ENCODE measurements around the gene KRTAP4-7.

Gene KRTAP4-7

DNA sequence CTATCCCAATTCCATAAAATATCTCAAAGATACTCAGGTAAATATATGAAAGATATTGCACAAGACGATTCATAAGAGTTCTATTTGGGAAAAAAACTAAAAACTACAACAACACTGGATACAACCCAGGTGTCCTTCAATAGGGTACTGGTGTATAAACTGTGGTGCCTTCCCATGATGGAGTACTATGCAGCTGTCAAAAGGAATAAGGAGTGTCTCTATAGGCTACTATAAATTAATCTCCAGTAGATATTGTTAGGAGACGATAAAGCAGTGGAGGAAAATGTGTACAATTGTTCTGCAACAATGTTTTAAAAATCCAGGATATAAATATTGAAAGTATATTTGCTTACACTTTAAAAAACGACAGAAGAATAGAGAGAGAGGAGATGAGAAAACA lies 42.5 kb downstream of the KRTAP4-7 start:
- H3K4me3 ChIP-seq (ENCODE audit: low read depth, low read length), result no peak overlapping the region

DNA sequence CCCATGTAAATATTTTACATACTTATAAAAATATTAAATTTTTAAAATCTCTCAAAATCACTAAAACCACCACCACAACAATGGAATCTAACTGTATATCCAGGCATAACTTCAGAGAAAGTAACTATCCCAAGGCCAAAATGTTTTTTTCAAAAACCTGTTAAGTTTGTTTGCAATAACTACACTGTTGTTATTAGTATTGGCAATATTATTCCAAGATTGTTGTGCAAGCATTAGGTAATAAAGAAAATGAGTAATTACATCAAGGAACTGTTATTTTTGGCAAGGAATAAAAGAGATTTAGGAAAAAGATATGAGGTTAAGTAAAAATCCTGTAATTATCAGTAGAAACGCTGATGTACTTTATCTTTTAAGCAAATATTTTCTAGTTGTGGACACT lies 43.4 kb downstream of the KRTAP4-7 start:
- TF ChIP-seq MAX (IDR thresholded peaks at IDR 0.05; ENCODE audit: low read depth, low read length), result no peak
- no peak for TF ChIP-seq POLR2A (IDR thresholded peaks at IDR 0.05; ENCODE audit: extremely low read depth, insufficient read length)
- TF ChIP-seq CTCF (IDR thresholded peaks at IDR 0.05; ENCODE audit: low read depth, low read length), result no peak
- no peak for TF ChIP-seq MYC (IDR thresholded peaks at IDR 0.05; ENCODE audit: low read depth, low read length)
- no peak overlapping the region for H3K4me3 ChIP-seq (ENCODE audit: low read depth, low read length)
- DNase-seq (ENCODE audit: low read depth), result no peak

More for the DNA sequence above, 42.5 kb downstream of the KRTAP4-7 start:
- TF ChIP-seq CTCF (IDR thresholded peaks at IDR 0.05; ENCODE audit: low read depth, low read length) (no peak), MYC (IDR thresholded peaks at IDR 0.05; ENCODE audit: low read depth, low read length) (no peak)
- DNase-seq (ENCODE audit: low read depth), result no peak

GRCh38 chr17:41131979-41132378 lies 48.0 kb downstream of the KRTAP4-7 start:
- no peak for DNase-seq (ENCODE audit: low read depth)
- H3K4me3 ChIP-seq (ENCODE audit: low read depth, low read length), result no peak overlapping the region
- TF ChIP-seq POLR2A (IDR thresholded peaks at IDR 0.05; ENCODE audit: extremely low read depth, insufficient read length), result no peak
- no peak for TF ChIP-seq CTCF (IDR thresholded peaks at IDR 0.05; ENCODE audit: low read depth, low read length)
- no peak for TF ChIP-seq MAX (IDR thresholded peaks at IDR 0.05; ENCODE audit: low read depth, low read length)
- TF ChIP-seq MYC (IDR thresholded peaks at IDR 0.05; ENCODE audit: low read depth, low read length), result no peak

GRCh38 chr17:41133880-41134735 lies 50.2 kb downstream of the KRTAP4-7 start:
- TF ChIP-seq MAX (IDR thresholded peaks at IDR 0.05; ENCODE audit: low read depth, low read length) (no peak), POLR2A (IDR thresholded peaks at IDR 0.05; ENCODE audit: extremely low read depth, insufficient read length) (no peak), MYC (IDR thresholded peaks at IDR 0.05; ENCODE audit: low read depth, low read length) (no peak), CTCF (IDR thresholded peaks at IDR 0.05; ENCODE audit: low read depth, low read length) (no peak)
- H3K4me3 ChIP-seq (ENCODE audit: low read depth, low read length), result no peak overlapping the region
- DNase-seq (ENCODE audit: low read depth), result no peak
